Measurements from ENCODE around the gene CDKAL1. TPM values are rescaled to one million over a fixed set of nuclear protein-coding genes. Genes with fewer than 3 reads are reported as not detected.

The CDKAL1 gene
- total and polyA plus RNA-seq, 2 of the 13 experiments (the other 11 are each of a cell fraction or from before 2014, with no cell fraction given), result 9.5 to 27.7 TPM

DNA sequence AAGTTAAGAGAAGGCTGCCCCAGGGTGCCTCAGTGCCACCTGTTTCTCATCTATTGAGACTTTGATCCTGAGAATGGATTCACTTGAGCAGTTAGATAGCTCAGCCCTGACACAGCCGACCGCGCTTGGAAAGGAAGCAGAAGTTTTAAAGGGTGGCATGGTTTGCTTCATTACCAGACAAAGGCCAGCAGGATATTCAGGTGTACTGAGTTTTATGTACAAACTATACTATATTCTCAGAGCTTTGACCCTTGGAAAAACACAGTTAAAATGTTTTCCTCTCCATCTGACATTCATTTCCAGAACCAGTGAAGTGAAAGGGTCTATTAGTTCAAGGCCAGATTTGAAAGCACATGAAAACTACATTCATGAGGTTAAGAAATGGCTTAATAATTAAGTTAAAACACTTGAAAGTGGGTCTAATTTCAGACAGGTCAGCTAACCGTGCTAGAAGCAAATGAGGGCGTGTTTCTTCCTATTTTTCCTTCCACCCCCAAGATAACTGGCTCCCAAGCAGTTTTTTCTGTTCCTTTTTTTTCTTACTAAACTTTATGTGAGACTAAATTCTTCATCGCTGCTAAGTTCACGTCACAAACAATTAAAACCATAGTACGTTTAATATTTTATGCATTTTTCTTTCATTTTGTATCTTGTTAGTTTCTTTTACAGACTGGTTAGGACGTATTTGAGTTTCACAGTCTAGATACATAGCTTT lies 674.0 kb downstream of the CDKAL1 start (continued):
- TF ChIP-seq TMF1 (CRISPR knock-in tag; IDR thresholded peaks at IDR 0.05; ENCODE audit: low read depth) (no peak), ZFYVE20 (CRISPR knock-in tag; IDR thresholded peaks at IDR 0.05; ENCODE audit: borderline replicate concordance, low read depth) (no peak), ZNF451 (CRISPR knock-in tag; IDR thresholded peaks at IDR 0.05) (no peak), MXD4 (CRISPR knock-in tag; IDR thresholded peaks at IDR 0.05) (no peak), EZH2 (conservative IDR thresholded peaks at IDR 0.05; ENCODE audit: low read depth, low read length) (no peak), ZNF12 (CRISPR knock-in tag; IDR thresholded peaks at IDR 0.05) (no peak), RAD51 (IDR thresholded peaks at IDR 0.05; ENCODE audit: borderline replicate concordance) (no peak), SUZ12 (IDR thresholded peaks at IDR 0.05; ENCODE audit: low read depth, low read length) (no peak), ZNF780A (CRISPR knock-in tag; IDR thresholded peaks at IDR 0.05) (no peak), ZBTB42 (CRISPR knock-in tag; IDR thresholded peaks at IDR 0.05) (no peak), SOX6 (IDR thresholded peaks at IDR 0.05) (no peak), SOX6 (CRISPR knock-in tag; IDR thresholded peaks at IDR 0.05) (peak; percentile 55; the same call in 1 of the 2 replicates), AKAP8 (CRISPR knock-in tag; IDR thresholded peaks at IDR 0.05) (no peak), NFRKB (IDR thresholded peaks at IDR 0.05) (no peak), HOXD1 (CRISPR knock-in tag; IDR thresholded peaks at IDR 0.05) (no peak), DR1 (CRISPR knock-in tag; IDR thresholded peaks at IDR 0.05) (no peak), RARG (CRISPR knock-in tag; IDR thresholded peaks at IDR 0.05; ENCODE audit: low read depth) (no peak), ZSCAN20 (CRISPR knock-in tag; IDR thresholded peaks at IDR 0.05; ENCODE audit: borderline replicate concordance) (no peak), ZNF598 (CRISPR knock-in tag; IDR thresholded peaks at IDR 0.05; ENCODE audit: borderline replicate concordance) (no peak), ZNF629 (CRISPR knock-in tag; conservative IDR thresholded peaks at IDR 0.05) (no peak; the same call in none of the 2 replicates), KLF16 (CRISPR knock-in tag; IDR thresholded peaks at IDR 0.05) (no peak), KLF11 (CRISPR knock-in tag; IDR thresholded peaks at IDR 0.05) (no peak)
- TF ChIP-seq, protein P1, sequence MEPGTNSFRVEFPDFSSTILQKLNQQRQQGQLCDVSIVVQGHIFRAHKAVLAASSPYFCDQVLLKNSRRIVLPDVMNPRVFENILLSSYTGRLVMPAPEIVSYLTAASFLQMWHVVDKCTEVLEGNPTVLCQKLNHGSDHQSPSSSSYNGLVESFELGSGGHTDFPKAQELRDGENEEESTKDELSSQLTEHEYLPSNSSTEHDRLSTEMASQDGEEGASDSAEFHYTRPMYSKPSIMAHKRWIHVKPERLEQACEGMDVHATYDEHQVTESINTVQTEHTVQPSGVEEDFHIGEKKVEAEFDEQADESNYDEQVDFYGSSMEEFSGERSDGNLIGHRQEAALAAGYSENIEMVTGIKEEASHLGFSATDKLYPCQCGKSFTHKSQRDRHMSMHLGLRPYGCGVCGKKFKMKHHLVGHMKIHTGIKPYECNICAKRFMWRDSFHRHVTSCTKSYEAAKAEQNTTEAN (CRISPR knock-in tag; conservative IDR thresholded peaks at IDR 0.05), result no peak
- TF ChIP-seq, protein P2, sequence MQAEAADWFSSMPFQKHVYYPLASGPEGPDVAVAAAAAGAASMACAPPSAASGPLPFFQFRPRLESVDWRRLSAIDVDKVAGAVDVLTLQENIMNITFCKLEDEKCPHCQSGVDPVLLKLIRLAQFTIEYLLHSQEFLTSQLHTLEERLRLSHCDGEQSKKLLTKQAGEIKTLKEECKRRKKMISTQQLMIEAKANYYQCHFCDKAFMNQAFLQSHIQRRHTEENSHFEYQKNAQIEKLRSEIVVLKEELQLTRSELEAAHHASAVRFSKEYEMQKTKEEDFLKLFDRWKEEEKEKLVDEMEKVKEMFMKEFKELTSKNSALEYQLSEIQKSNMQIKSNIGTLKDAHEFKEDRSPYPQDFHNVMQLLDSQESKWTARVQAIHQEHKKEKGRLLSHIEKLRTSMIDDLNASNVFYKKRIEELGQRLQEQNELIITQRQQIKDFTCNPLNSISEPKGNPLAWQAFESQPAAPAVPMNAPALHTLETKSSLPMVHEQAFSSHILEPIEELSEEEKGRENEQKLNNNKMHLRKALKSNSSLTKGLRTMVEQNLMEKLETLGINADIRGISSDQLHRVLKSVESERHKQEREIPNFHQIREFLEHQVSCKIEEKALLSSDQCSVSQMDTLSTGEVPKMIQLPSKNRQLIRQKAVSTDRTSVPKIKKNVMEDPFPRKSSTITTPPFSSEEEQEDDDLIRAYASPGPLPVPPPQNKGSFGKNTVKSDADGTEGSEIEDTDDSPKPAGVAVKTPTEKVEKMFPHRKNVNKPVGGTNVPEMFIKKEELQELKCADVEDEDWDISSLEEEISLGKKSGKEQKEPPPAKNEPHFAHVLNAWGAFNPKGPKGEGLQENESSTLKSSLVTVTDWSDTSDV (CRISPR knock-in tag; IDR thresholded peaks at IDR 0.05), result no peak
- TF ChIP-seq, protein P3, sequence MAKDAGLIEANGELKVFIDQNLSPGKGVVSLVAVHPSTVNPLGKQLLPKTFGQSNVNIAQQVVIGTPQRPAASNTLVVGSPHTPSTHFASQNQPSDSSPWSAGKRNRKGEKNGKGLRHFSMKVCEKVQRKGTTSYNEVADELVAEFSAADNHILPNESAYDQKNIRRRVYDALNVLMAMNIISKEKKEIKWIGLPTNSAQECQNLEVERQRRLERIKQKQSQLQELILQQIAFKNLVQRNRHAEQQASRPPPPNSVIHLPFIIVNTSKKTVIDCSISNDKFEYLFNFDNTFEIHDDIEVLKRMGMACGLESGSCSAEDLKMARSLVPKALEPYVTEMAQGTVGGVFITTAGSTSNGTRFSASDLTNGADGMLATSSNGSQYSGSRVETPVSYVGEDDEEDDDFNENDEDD (CRISPR knock-in tag; IDR thresholded peaks at IDR 0.05; ENCODE audit: borderline replicate concordance), result no peak
